ENCODE measurements around the gene GLRA3. TPM values are rescaled to one million over a fixed set of nuclear protein-coding genes. Genes with fewer than 3 reads are reported as not detected.

GLRA3 gene
- total RNA-seq, 1 donor, result under 0.01 TPM

DNA sequence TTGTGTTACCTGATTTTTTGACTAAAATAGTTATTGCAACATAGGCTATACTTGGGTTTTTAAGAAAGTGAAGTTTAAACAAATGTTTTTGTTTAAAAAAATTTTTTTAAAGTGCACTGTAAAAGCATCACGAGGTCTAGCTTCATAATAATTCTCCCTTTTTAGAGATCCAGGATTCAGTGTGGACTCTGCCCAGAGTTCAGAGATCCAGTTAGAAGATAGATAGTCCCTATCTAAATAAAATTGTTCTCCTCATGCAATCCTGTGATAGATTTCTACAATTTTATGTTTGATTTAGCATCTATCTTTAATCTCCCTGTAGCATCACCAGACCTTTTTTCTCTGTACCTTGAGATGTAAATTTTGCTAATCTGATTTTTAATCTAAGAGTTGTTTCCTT is 221.3 kb downstream of the GLRA3 start:
- DNase-seq (ENCODE audit: low read depth in 2 of 3, low spot score in 2 of 3), result no peak

GRCh38 chr4:174604198-174604597 is 224.8 kb downstream of the GLRA3 start:
- DNase-seq (ENCODE audit: low read depth in 2 of 3, low spot score in 2 of 3), result peak in 2 of 3 donors; percentile 61 to 91

GRCh38 chr4:174600391-174600790 is 228.7 kb downstream of the GLRA3 start:
- DNase-seq (ENCODE audit: low read depth in 2 of 3, low spot score in 2 of 3), result no peak

- DNase-seq (ENCODE audit: low read depth in 2 of 3, low spot score in 2 of 3), result no peak
These were observed 230.2 kb downstream of the GLRA3 start for GRCh38 chr4:174598800-174599199.

- no peak for DNase-seq (ENCODE audit: low read depth in 2 of 3, low spot score in 2 of 3)
These were observed 232.5 kb downstream of the GLRA3 start for GRCh38 chr4:174596513-174596912.

DNA sequence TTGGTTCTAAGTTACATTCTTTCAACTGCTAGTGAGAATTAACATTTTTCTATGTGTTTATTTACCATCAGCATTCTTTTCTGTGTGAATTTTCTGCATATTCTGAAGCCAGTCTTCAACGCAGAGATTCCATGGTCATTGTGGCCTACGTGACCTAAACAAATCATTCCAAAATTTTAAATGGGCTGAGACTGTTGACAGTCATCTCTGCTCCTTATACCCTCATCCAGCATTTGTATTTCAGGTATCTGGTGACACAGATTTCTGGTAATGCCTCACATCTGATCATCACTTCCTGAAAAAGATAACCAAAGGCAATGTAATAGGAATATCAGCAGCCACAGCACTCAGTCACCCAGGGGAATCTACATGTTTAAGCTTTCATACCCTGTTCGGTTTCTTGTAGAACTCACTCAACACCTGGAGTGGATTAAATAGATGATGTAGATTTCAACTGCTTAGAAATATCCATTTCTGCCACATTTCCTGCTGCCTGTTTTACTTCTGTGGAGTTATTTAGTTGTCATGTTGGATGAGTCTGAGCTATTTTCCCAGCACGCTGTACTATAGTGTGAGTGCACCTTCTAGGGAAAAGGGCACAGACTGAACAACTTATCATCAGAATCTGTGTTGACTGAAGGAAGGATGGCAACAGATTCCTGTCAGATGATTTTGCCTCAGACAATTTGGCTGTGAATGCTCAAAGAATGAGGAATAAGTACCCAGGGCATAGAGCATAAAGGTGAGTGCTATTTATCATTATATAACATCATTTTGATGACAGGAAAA is 233.7 kb downstream of the GLRA3 start:
- DNase-seq (ENCODE audit: low read depth in 2 of 3, low spot score in 2 of 3), result no peak

GRCh38 chr4:174593701-174594100 is 235.3 kb downstream of the GLRA3 start:
- no peak for DNase-seq (ENCODE audit: low read depth in 2 of 3, low spot score in 2 of 3)

GRCh38 chr4:174592985-174593335 is 236.1 kb downstream of the GLRA3 start:
- peak in 1 of 3 donors; percentile 36 for DNase-seq (ENCODE audit: low read depth in 2 of 3, low spot score in 2 of 3)

- no peak for DNase-seq (ENCODE audit: low read depth in 2 of 3, low spot score in 2 of 3)
These were observed 236.6 kb downstream of the GLRA3 start for GRCh38 chr4:174592256-174592984.

- DNase-seq (ENCODE audit: low read depth in 2 of 3, low spot score in 2 of 3), result peak in 2 of 3 donors; percentile 14 to 49
These were observed 237.6 kb downstream of the GLRA3 start for GRCh38 chr4:174591243-174592021.

DNA sequence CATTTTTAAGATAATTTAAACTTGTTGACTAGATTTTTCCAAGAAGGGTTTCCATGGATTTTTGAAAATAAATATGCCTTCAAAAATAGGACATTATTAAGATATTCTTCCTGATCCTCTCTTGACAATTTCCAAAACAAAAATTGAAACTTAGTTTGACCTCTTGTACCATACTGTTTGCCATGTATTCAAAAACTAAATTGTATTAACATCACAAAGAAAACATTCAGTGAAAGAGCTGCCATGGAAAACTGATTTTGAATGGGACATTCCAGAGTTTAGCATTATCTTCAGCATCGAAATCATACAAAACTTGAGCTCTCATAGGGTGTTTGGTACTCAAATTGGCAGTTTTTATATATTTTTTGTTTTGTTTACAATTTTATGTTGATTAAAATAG is 238.7 kb downstream of the GLRA3 start:
- DNase-seq (ENCODE audit: low read depth in 2 of 3, low spot score in 2 of 3), result no peak

Other genes starting within 250 kb of the GLRA3 start
- under 0.01 TPM for gene ADAM29, start 89.1 kb upstream of the GLRA3 start, total RNA-seq

Measured in hematopoietic multipotent progenitor cell (in vitro differentiated cells).